Peyer's patch (tissue), 4 donors: ENCODE measurements around the gene NSMF. TPM values are rescaled to one million over a fixed set of nuclear protein-coding genes. Genes with fewer than 3 reads are reported as not detected.

Experiments used
- DNase-seq, 3 donors: peaks; one replicate each; pipeline ENCODE4 v3.0.0-alpha.2; 2017 to 2019
- H3K27ac ChIP-seq, 4 donors: fragments of 200-600 bp; sonication (generic); one replicate each; pipeline ENCODE4 v1.5.1; 2016 to 2019
- H3K27me3 ChIP-seq, 2 donors: fragments of 200-600 bp; sonication (generic); one replicate each; pipeline ENCODE4 v1.5.1; 2019
- H3K36me3 ChIP-seq, 3 donors: fragments of 200-600 bp; sonication (generic); one replicate each; pipeline ENCODE4 v1.5.1; 2016 to 2019
- H3K4me1 ChIP-seq, 4 donors: fragments of 200-600 bp; sonication (generic); one replicate each; pipeline ENCODE4 v1.5.1; 2016 to 2019
- H3K4me3 ChIP-seq, 4 donors: fragments of 200-600 bp; sonication (generic); 1 replicate in 3 of 4; 2 replicates in 1 of 4; pipeline ENCODE4 v1.5.1; 2016 to 2019; ENCODE audit warnings: mild to moderate bottlenecking in 1 of 4
- H3K9me3 ChIP-seq, 4 donors: fragments of 200-600 bp; sonication (generic); one replicate each; pipeline ENCODE4 v1.5.1; 2016 to 2019; ENCODE audit warnings: mild to moderate bottlenecking in 1 of 4
- CTCF ChIP-seq, 6 experiments: fragments of 450-650 bp in 4 of 6; fragments of 200-600 bp in 2 of 6; sonication (generic) in 1 of 6; IDR thresholded peaks; one replicate each; pipeline ENCODE4 v1.5.1; 2017 to 2019; ENCODE audit warnings: antibody characterized with exemption in 6 of 6, mild to moderate bottlenecking in 3 of 6, moderate library complexity in 1 of 6
- POLR2A ChIP-seq, 2 donors: fragments of 450-650 bp; IDR thresholded peaks; one replicate each; pipeline ENCODE4 v1.5.1; 2017; ENCODE audit warnings: antibody characterized with exemption in 2 of 2, mild to moderate bottlenecking in 2 of 2, moderate library complexity in 2 of 2
- total RNA-seq, 4 donors: library from RNA; depleted of rRNA; stranded (reverse); fragments of >200 nt; gene quantifications; one replicate each; pipeline ENCODE4 v1.1.0, GENCODE V29; 2016

The NSMF gene
- total RNA-seq, 4 donors from 2014 or later: 47.0 to 135 (median 117) TPM

DNA sequence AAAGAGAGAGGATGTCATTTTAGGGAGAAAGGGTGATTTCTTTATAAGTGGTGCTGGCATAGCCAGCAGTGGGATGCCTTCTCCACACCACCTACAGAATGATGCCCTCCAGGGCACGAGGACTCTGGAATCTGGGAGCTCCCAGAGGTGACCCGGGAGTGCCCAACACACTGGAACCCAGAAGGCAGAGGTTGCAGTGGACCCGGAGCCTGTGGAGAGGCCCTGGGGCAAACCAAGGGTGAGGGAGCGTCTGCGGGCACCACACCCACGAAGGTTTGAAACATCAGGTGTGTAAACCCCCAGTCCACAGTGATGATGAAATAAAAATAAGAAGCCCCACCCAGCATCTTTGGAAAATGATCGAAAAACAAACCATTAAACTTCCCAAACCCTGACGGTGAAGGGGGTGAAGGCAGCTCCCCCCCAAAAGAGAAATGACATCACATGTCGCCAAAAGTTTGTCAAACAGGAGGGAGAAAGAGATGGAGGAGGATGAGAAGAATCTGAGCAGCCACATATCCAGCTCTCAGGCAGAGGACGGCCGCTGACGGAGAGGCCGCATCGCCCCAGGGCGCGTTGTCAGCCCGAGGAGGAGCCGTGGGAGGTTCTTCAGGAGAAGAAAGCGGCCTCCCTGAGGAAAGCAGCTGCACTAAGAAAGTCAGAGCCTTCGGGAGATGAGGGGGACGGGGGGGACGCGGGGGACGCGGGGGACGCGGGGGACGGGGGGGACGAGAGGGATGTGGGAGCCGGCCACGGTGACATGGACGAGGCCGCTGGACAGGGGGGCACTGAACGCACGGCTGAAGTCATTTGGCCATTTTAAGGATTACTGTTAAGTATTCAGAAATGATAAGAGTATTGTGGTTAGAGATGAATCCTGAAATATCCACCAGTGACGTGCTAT lies 43.1 kb upstream of the NSMF start:
- no peak for DNase-seq
- no peaks in the 10 kb centered on the region for H3K9me3 ChIP-seq
- no peaks in the 10 kb centered on the region for H3K4me1 ChIP-seq
- no peak overlapping the region for H3K27ac ChIP-seq
- no peaks in the 10 kb centered on the region for H3K27me3 ChIP-seq
- H3K36me3 ChIP-seq: peaks cover 0 to 4% (median 0%) of the 10 kb centered on the region in 3 donors
- no peak for TF ChIP-seq CTCF (IDR thresholded peaks at IDR 0.05)
- no peak for TF ChIP-seq POLR2A (IDR thresholded peaks at IDR 0.05)
- H3K4me3 ChIP-seq: no peak overlapping the region

GRCh38 chr9:137501457-137501856 lies 42.3 kb upstream of the NSMF start:
- Histone ChIP-seq H3K27ac (no peak overlapping the region), H3K4me3 (no peak overlapping the region), H3K4me1 (no peaks in the 10 kb centered on the region), H3K27me3 (no peaks in the 10 kb centered on the region), H3K9me3 (no peaks in the 10 kb centered on the region), H3K36me3 (peaks cover 0 to 9% (median 0%) of the 10 kb centered on the region in 3 donors)
- no peak for TF ChIP-seq POLR2A (IDR thresholded peaks at IDR 0.05)
- no peak for TF ChIP-seq CTCF (IDR thresholded peaks at IDR 0.05)
- no peak for DNase-seq

DNA sequence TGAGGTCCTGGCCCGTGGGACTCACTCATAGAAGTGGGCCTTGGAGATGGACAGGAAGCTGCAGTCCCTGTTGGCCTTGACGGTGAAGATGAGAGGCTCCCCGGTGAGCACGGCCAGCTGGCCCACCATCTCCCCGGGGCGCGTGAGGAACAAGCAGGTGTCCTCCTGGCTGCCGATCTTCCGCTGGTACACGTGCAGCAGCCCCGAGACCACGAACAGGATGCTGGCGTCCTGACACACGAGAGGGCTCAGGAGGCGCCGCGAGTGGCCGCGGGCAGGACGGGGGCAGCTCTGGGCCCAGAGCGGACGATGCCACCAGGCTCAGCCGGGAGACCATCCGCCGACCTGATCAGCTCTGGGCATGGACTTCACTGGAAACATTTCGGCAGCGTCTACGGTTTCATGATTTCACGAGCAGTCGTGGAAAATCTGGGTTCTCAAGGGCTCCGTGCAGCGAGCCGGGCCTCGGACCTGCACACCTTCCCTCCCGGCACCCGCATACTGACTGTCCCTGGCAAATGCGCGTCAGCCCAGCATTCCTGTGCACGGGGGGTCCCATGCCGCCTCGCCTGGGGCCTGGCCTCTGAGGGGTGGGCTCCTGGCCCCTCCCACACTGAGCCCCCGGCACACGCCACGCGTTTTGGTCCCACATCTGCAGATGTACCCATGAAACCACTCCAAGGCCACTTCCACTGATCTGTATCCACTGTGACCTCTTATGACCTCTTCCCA lies 41.7 kb upstream of the NSMF start:
- Histone ChIP-seq H3K4me3 (no peak overlapping the region), H3K36me3 (peaks cover 0 to 9% (median 0%) of the 10 kb centered on the region in 3 donors), H3K27ac (no peak overlapping the region), H3K27me3 (no peaks in the 10 kb centered on the region), H3K9me3 (no peaks in the 10 kb centered on the region), H3K4me1 (no peaks in the 10 kb centered on the region)
- DNase-seq: no peak
- TF ChIP-seq POLR2A (IDR thresholded peaks at IDR 0.05) (no peak), CTCF (IDR thresholded peaks at IDR 0.05) (no peak)

DNA sequence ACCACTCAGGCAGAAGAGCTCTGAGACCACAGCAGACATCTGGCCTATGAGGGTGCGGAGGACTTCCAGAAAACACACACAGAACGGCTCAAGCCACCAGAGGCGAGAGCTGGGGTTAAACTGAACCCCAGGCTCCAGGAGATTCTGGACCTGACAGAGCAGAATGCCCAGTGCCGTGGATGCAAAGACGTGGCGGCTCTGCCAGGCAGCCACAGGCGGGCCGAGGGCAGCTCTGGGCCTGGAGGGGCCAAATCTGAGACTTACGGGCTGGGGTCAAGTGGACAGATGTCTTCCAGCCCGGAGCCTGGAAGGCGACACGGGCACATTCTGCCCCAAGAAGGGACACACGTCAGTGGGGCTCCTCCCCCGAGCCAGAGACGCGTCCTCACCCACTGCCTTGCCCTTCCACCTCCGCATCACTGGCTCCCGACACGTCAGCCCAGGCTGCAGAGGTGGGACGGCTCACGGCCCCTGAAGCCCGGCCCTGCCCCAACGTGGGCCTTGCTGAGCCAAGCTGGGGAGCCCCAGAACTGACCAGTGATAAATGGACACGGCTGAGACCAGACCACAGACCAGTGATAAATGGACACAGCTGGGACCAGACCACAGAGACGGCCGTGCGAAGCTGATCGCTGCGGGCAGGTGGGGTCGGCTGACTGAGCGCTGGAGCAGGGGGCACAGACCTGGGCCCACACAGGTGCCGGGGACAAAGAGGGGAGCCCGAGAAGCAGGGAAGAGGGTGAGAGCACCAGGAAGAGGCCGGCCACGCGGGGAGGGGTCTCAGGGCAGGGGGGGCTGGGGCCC lies 40.9 kb upstream of the NSMF start:
- DNase-seq: no peak
- Histone ChIP-seq H3K4me1 (no peaks in the 10 kb centered on the region), H3K9me3 (no peaks in the 10 kb centered on the region), H3K36me3 (peaks cover 0 to 5% (median 0%) of the 10 kb centered on the region in 3 donors), H3K27ac (no peak overlapping the region), H3K27me3 (no peaks in the 10 kb centered on the region), H3K4me3 (no peak overlapping the region)
- TF ChIP-seq CTCF (IDR thresholded peaks at IDR 0.05) (no peak), POLR2A (IDR thresholded peaks at IDR 0.05) (no peak)

GRCh38 chr9:137499416-137499815 lies 40.3 kb upstream of the NSMF start:
- no peak overlapping the region for H3K4me3 ChIP-seq
- TF ChIP-seq CTCF (IDR thresholded peaks at IDR 0.05): no peak
- TF ChIP-seq POLR2A (IDR thresholded peaks at IDR 0.05): no peak
- peaks cover 0 to 5% (median 0%) of the 10 kb centered on the region in 3 donors for H3K36me3 ChIP-seq
- H3K4me1 ChIP-seq: no peaks in the 10 kb centered on the region
- no peaks in the 10 kb centered on the region for H3K27me3 ChIP-seq
- no peak for DNase-seq
- no peak overlapping the region for H3K27ac ChIP-seq
- no peaks in the 10 kb centered on the region for H3K9me3 ChIP-seq
